HG03521 (cell line): ENCODE data around the gene ABHD17C.
"Not testable (repeated sequence)": the region's sequence is repeated elsewhere in the genome, so short reads cannot be mapped to it uniquely, and the experiment has no call there.

Source experiments
- ATAC-seq: cut with Tn5 transposase; IDR thresholded peaks from one replicate; pipeline ENCODE4 v1.9.1; 2021; ENCODE audit warnings: mild to moderate bottlenecking, moderate library complexity; ENCODE audit not compliant: unreplicated experiment

ABHD17C gene

DNA sequence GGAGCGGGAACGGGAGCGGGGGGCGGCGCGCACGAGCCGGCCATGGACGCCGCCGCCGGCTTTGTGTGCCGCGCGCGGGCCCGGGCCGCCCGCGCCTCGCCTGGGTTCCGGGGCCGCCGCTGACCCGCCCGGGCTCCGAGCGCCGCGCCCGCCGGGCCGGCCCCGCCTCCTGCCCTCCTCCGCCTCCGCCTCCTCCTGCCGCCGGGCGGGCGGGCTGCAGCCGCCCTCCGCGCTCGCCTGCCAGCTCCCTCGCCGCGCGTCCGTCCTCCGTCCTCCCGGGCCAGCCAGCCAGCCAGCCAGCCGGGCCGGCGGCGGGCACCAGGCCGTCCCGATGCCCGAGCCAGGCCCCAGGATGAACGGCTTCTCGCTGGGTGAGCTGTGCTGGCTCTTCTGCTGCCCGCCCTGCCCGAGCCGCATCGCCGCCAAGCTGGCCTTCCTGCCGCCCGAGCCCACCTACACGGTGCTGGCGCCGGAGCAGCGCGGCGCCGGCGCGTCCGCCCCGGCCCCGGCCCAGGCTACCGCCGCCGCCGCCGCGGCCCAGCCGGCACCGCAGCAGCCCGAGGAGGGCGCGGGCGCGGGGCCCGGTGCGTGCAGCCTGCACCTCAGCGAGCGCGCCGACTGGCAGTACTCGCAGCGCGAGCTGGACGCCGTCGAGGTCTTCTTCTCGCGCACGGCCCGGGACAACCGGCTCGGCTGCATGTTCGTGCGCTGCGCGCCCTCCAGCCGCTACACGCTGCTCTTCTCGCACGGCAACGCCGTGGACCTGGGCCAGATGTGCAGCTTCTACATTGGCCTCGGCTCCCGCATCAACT is at the start of gene ABHD17C:
TSS of gene ABHD17C (plus strand) at position 212 of the 812 bp plus-strand sequence. CDS start at position 332, 120 bp downstream.
- peak; percentile 62 for ATAC-seq

DNA sequence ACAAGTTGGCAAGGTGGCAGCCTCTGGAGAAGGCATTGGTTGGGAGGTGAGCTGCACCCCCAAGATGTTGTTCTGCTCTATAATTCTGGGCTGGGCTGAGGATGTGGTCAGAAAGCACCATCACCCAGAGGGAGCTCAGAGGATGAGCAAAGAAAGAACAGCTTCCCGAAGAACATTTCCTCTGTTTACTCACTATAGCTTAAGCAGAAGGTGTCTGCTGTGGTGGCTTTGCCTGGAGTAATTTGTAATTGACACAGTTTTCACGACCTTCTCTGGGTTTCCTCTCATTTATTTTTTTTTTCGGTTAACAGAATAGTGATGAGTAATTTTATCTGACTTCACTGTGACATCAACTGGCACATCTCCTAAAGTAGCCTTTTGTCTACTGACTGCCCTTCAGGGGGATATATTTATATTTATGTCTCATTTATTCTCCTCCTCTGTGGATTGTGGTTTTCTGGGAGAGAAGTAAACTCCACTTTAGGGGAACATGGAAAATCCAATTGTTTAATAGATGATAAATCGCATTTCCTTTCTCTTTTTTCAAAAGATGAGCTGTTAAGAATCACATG is 49.5 kb upstream of the ABHD17C start:
- no peak for ATAC-seq

DNA sequence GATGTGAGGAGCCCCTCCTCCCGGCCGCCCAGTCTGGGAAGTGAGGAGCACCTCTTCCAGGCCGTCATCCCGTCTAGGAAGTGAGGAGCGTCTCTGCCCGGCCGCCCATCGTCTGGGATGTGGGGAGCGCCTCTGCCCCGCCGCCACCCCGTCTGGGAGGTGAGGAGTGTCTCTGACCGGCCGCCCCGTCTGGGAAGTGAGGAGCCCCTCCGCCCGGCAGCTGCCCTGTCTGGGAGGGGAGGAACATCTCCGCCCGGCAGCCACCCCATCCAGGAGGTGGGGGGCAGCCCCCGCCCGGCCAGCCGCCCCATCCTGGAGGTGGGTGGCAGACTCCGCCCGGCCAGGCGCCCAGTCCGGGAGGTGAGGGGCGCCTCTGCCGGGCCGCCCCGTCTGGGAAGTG is 47.7 kb upstream of the ABHD17C start:
- not testable (repeated sequence) for ATAC-seq

DNA sequence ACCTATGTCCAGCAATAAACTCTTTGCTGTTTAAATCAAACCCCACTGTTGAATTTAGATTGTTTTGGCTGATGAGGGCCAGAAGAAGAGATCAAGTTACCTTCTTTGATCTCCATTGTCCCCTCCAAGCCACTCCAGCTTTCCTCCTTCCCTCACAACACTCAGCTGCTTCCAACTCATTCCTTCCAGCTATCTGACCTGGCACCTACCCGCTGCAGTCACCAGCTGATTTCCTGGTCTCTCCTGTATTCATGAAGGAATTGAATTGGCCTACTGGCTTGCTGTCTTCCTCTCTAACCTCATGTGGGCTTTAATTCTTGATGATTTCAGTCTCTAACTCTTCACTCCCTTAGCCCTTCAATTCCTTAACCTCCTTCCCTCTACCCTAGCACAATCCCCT is 40.8 kb upstream of the ABHD17C start:
- ATAC-seq: no peak

DNA sequence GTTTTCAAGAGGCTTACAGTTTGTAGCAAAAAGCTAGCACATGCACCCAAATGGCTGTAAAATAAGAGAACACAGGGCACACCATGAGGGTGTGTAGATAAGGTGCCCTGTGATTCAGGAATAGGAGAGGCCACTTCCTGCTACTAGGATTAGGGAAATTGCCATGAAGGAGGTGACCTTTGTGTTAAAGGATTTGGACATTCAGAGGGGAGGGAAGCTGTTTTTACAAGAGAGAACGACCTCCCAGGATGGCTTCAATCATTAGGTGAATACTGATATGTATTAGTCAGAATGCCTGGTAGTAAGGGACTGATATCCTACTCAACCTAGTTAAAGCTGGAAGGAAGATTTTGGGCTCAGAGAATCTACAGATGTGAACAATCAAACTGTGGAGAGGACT is 35.7 kb upstream of the ABHD17C start:
- ATAC-seq: no peak

DNA sequence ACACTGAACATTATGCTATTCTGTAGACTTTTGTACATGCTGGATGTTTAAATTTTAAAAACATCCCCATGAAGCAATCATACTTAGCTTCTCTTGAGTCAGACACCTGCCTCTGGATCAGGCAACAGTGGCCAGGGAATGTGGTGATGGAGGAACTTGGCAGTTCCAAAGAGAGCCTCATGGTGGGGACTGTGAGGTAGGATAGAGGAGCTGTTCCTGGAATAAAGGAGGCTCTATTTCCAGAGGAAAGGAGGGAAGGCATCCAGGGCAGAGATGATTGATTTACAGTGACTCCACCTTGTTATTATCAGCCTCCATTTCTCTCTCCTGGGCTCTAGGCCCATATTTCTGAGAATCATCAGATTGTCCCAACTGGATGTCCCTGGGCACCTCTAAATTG is 35.0 kb upstream of the ABHD17C start:
- no peak for ATAC-seq

DNA sequence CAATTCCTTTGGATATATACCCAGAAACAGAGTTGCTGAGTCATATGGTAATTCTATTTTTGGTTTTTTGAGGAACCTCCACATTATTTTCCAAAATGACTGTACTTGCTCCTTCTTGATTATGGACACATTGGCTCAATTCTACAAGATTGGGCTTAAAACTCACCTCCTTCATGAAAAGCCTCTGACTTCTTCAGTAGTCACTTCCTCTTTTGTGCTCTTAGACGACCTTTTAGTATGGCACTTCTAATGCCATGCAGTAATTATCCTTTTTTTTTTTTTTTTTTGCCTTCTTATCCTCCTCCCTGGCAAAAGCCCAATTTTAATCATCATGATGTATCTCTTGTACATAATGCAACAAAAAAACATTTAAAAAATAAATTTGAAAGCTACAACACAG is 33.0 kb upstream of the ABHD17C start:
- no peak for ATAC-seq

DNA sequence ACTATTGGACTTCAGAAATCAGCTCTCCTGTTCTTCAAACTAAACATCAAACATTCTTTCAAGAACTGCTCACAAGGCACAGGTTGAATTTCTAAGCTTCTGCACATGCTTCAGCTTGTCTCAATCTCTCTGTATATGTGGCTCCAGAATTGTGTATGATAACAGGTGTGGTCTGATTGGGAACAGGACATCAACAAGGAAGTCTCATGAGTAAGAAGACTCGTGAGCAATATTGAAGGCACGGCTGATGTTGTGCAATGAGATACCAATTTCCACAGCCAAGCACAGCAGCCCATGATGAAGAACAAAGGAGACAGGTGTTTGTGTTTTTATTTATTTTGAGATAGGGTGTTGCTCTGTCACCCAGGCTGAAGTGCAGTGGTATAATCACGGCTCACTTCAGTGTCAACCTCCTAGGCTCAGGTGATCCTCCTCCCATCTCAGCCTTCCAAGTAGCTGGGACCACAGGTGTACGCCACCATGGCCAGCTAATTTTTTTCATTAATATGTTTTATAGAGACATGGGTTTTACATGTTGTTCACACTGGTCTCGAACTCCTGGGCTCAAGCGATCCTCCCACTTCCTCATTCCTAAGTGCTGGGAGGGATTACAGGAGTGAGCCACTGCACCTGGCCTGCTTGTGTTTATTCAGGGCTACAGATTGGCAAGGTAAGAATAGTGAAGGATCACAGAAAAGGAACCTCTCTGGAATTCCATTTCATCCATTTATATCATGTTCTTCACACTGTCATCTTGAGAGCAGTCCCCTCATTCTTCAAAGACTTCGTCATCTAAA is 32.2 kb upstream of the ABHD17C start:
- ATAC-seq: no peak

DNA sequence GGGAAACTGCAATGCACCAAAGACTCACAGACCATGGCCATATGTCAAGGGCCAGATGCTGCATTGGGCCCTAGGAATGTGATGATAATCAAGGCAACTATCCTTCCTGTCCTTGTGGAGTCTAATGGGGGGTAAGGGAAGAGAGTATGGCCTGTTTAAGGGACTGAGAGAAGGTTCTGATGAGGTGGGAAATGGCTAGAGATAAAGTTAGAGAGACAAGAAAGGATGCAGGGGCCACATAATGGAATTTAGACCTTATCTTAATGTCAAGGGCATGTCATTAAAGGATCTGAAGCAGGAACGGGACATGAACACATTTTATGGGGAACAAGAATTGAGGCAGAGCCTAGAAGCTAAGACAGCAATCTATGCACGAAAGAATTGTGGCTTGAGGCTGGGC is 30.0 kb upstream of the ABHD17C start:
- ATAC-seq: no peak

DNA sequence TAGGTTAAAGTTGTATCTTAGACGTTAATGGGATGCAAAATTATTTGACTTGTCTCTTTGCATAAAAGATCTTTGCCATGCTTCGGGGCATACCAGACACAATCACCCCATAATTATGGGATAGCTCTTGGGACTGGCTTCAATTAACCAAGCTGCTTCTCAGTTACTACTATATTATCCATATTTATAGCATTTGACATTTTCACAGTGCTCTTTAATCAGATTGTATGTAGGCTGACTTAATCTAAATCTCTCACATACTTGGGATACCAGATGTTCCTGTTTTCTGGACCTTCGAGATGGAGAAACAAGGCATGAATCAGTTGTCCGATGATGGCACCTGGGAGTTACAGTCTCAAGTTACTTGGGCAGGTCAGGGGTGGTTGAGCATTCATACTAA is 27.2 kb upstream of the ABHD17C start:
- ATAC-seq: no peak

DNA sequence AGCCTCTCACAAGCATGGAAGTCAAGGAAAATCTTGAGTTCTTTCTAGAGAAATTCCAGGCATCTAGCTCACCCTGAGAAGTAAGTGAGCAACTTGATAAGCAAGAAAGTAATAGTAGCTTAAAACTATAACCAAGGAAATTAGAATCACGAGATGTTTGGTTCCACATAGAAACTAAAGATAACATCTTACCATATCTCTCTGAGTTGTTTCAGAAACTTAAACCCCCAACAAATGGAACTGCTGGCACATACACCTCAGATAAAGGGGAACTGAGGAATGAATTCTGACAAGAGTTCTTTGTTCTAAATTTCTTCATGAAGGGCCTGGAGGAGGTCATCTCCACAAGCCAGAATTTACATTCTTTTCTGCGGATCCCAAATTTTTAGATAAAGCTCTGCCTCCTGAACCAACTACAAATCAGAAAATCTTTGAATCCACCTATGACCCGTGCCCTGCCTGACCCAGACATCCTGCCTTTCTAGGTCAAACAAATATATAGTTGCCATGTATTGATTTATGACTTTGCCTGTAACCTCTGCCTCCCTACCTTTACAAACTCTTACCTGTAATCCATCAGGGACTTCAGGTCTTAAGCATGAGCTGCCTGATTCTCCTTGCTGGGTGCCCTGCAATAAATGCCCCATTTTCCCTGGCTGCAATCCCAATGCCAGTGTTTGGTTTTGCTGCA is 26.4 kb upstream of the ABHD17C start:
- no peak for ATAC-seq

DNA sequence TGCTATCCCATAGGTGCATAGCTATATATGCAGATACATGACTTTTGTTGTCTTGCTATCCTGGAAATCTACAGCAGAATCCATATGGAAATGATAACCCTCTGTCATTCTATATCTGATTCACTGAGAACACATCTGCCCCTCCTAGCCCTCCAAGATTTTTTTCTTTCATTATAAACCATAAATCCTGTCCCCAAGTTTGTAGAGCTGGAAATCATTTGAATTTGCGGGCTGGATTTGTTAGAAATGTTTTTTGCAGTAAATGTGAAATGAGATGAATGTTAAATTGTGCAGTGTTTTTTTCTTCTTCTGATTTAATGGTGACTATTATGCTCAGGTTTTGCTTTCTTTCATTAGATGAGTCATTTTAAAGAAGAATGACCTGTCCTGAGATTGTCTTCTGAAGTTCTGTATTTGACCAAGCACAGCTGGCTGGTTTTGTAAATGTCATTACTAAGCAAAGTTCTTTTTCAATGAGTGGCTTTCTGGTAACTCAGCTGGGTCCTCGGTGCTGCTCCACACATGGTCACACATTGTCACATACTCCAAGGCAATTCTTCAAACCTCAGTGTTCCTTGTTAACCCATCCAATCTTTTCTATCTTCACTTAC is 25.3 kb upstream of the ABHD17C start:
- no peak for ATAC-seq

DNA sequence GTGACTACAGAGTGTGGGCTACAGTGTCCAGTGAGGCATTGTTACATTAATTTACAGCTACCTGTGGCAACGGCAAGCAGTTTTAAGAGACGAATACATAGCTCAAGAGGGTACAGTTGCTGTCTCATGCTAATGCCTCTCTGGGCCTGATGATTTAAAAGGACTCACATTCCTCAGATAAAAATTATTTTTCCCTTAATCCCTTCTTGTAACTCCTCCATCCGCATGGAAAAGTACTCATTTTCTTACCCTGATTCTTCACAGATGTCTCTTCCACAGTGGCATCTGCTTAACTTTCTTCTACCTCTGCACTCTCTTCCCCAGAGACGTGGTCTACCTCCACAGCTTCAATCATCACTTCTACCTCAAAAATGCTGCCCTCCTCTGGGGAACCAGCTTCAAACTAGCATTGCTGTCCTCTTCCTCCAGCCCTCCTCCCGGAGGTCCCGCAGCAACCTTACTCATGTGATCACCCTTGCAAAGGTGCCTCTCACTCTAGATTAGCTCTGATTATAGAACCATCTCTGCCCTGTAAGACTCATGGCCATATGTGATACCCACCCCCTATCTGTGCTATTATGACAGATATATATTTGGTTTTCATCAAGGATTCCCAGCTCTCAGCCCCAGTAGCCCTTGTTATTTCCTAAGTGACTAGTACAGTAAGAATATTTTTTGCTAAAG is 21.4 kb upstream of the ABHD17C start:
- ATAC-seq: no peak

DNA sequence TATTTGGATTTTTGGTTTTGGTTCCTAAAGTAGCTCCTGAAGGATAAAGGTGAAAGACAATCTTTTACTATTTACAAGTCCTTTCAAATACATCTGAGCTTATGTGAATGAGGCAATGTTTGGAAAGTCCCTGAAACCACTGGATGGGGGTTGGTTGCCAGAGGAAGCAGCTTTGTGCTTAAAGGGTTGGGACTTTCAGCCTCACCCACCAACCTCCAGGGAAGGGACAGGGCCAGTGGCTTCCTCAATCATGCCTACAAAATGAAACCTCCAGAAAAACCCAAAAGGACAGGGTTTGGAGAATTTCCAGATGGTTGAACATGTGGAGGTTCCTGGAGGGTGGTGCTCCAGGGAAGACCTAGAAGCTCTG is 20.9 kb upstream of the ABHD17C start:
- no peak for ATAC-seq

DNA sequence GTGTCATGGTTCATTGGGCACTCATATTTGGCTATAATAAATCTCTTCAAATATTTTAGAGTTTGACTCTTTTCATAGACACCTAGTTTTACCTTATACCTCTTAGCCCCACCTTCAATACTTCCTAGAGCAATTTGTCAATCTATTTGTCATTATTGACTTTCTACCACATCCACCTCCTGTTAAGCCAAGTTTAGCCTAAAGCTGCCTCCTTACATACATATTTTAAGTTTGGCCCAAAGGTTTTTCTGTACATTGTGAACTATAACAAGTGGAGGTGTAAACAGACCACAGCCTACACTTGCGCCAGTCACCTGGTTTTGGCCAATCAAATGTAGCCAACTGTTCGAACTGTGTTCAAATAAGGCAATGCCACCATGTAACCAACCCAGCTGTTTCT is 18.1 kb upstream of the ABHD17C start:
- ATAC-seq: no peak

DNA sequence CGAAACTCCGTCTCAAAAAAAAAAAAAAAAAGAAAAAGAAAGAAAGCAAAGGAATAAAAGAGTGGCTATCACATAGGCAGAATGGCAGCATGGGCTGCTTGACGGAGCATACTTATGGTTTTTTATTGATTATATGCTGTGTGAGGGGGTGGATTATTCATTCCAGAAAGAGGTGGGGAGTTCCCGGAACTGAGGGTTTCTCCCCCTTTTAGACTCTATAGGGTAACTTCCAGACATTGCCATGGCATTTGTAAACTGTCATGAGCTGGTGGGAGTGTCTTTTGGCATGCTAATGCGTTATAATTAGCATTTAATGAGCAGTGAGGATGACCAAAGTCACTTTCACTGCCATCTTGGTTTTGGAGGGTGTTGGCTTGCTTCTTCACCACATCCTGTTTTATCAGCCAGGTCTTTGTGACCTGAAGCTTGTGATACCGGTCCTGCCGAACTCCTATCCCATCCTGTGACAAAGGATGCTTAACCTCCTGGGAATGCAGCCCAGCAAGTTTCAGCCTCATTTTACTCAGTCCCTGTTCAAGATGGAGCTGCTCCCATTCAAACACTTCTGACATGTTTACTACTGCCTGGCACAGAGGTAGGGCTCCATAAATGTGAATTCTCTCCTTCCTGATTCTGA is 15.8 kb upstream of the ABHD17C start:
- ATAC-seq: no peak

DNA sequence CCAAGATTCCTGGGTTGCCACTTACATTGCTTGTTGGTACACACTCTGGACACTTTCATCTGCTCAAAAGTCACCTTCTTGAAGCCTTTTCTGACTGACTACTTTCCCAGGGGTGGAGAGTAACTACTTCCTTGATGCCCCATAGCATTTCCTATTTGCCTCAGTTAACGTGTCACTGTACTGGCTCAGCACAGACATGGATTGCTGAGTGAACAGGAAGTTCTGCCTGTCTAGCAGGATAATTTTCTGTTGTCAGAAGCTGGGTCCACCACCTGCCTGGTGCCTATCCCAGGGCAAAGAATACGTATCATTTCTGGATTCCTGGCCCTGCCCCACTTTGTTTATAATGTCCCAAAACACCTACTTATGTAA is 15.3 kb upstream of the ABHD17C start:
- ATAC-seq: no peak

DNA sequence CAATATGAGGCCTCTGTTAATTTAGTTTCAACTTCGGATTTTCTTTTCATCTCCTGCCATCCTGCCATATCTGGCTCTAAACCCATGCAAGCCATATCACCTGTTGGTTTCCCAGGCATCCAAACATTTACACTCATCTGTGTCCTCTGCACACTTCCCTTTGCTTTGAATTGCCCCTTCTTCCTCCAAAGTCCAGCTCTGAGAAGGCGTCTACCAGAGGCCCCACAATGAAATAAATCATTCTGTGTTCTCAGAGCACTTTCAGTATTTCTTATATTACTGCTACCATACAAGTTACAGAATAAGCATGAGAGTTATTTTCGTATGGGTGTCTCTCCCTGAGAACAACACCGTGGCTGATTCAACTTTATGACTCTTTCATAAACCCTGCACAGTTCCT is 12.9 kb upstream of the ABHD17C start:
- ATAC-seq: no peak

DNA sequence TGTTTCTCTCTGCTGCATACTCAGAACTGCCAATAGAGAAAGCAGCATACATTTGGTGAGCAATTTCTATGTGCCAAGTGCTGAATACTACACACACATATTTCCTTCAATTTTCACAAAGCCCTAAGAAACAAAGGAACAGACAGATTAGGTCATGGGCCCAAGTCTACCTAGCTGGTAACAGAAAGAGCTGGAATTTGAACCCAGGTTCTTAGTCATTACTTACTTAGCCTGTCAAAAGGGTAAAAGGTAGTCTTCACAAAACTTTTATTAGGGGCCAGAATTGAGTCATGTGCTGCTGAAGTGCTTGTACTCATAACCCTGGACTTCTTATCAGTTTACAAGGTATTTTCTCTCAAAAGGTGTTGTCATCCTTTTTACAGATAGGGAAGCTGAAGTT is 10.4 kb upstream of the ABHD17C start:
- ATAC-seq: no peak

DNA sequence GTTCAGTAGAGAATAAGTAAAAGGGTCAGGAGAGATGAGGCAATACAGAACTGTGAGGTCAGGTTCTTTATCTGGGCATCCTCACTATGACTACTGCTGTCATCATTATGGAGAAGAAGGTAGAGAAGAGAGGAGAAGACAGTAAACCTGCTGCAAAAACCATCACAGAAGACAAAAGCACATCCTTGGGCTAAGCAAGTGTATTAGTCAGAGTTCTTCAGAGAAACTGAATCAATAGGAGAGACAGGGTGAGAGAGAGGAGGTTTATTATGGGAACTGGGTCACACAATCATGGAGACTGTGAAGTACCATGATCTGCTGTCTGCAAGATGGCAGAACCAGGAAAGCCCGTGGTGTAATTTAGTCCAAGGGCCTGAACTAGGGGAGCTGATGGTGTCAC is 9.5 kb upstream of the ABHD17C start:
- no peak for ATAC-seq
